Kidney (tissue), 14 donors: ENCODE measurements around the gene ESYT1. TPM values are rescaled to one million over a fixed set of nuclear protein-coding genes. Genes with fewer than 3 reads are reported as not detected.
A peak's percentile ranks its signal among the peaks of the same experiment; 100 is the strongest.

Experiments used
- DNase-seq, 5 donors: peaks; one replicate each; pipeline ENCODE4 v3.0.0-alpha.2; 2013 to 2020
- FAIRE-seq: peaks from 2 replicates; lab custom pipeline; 2012; peaks lifted over from hg19 to GRCh38; lab: Jason Lieb, UNC
- H3K27ac ChIP-seq, 2 donors: one replicate each; pipeline ENCODE4 v1.7.0; 2013; ENCODE audit warnings: low read depth in 2 of 2, low read length in 2 of 2, inconsistent platforms in 1 of 2
- H3K27me3 ChIP-seq: one replicate; pipeline ENCODE4 v1.7.1; 2013; ENCODE audit warnings: low read length, inconsistent platforms; ENCODE audit not compliant: control insufficient read depth, insufficient read depth
- H3K36me3 ChIP-seq, 3 donors: one replicate each; pipeline versions ENCODE4 v1.7.0 to v1.7.1; 2013; ENCODE audit warnings: low read length in 3 of 3, control low read depth in 1 of 3, inconsistent platforms in 1 of 3; ENCODE audit not compliant: insufficient read depth in 3 of 3, control insufficient read depth in 2 of 3
- H3K4me1 ChIP-seq, 3 donors: one replicate each; pipeline versions ENCODE4 v1.7.0 to v1.7.1; 2013; ENCODE audit warnings: low read length in 3 of 3, inconsistent platforms in 1 of 3, low read depth in 1 of 3; ENCODE audit not compliant: control insufficient read depth in 2 of 3, insufficient read depth in 2 of 3
- H3K4me3 ChIP-seq, 3 donors: one replicate each; pipeline versions ENCODE4 v1.7.0 to v1.8.1; 2013; ENCODE audit warnings: low read length in 3 of 3, control low read depth in 1 of 3, inconsistent platforms in 1 of 3
- H3K9ac ChIP-seq, 3 donors: one replicate each; pipeline versions ENCODE4 v1.7.0 to v1.7.1; 2013; ENCODE audit warnings: low read length in 3 of 3, control low read depth in 1 of 3, inconsistent platforms in 1 of 3
- H3K9me3 ChIP-seq, 3 donors: one replicate each; pipeline versions ENCODE4 v1.7.0 to v1.7.1; 2013; ENCODE audit warnings: low read length in 3 of 3, control low read depth in 1 of 3, inconsistent platforms in 1 of 3; ENCODE audit not compliant: control insufficient read depth in 2 of 3, insufficient read depth in 1 of 3
- intact Hi-C: fragments of 100-400 bp; cut with DNase I; formaldehyde crosslinking; loops from one replicate; pipeline ENCODE4 v1.11.1; 2022
- polyA plus RNA-seq: library from polyadenylated mRNA; stranded (reverse); fragments of 350-450 nt; fragmentation: Illumina TruSeq; extraction: RNeasy Lipid Tissue Mini Kit (QIAGEN cat#74804); gene quantifications from one replicate; pipeline ENCODE4 v1.2.3, GENCODE V29; 2014; ENCODE audit warnings: low read depth, low replicate concordance; ENCODE audit not compliant: insufficient read depth
- total RNA-seq: library from RNA; stranded (reverse); fragmentation: NEBNext Ultra II Directional; extraction: Animal tissue kit (Norgen Biotek cat#: 25700); gene quantifications from one replicate; pipeline ENCODE4 v1.2.1, GENCODE V29; 2021
- TF ChIP-seq, protein P1 (sequence below): IDR thresholded peaks from 3 replicates; pipeline ENCODE4 v1.5.1; 2012; ENCODE audit warnings: mild to moderate bottlenecking, moderate library complexity, borderline replicate concordance; ENCODE audit not compliant: insufficient read depth; ENCODE audit errors: extremely low read depth
- donor health status: control.
- donor health status: control.
- donor health status: control.
- donor health status: control.
- donor health status: control.
- donor health status: DM: yes; HTN: yes; CAD: no.
- donor health status: Normal renal cell carcinoma (clear cell type).

Gene ESYT1
- total and polyA plus RNA-seq, 2 donors from 2014 or later = 40.4 to 104 TPM

DNA sequence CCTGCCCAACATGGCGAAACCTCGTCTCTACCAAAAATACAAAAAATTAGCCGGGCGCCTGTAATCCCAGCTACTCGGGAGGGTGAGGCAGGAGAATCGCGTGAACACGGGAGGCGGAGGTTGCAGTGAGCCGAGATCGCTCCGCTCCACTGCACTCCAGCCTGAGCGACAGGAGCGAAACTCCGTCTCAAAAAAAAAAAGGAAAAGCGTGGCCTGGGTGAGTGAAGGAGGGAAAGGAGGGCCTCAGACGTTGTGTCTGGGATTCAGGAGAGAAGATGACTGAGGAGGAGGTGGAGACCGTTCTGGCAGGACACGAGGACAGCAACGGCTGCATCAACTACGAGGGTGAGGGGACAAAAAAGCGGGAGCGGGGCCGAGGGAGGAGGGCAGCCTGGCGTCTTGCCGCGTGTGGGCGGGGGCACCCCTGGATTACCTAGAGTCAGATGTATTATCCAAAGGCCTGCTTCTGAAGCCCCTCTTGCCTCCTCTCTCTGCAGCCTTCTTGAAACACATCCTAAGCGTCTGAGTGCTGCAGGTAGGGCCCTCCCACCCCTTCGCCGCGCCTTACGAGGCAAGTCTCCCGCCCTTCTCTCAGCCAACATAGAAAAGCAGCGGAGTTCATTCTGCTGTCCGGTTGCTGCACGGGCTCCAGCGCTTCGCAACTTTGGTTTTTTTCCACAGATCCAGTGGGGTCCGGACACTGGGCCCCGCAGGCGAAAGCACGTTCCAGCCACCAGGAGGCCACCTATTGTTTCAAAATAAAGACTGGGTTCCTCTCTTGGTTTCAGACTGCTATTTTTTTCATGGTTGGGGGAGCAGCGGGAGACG is 29.3 kb downstream of the ESYT1 start:
- H3K27ac ChIP-seq = peak overlapping the region; percentile 86 to 90
- H3K36me3 ChIP-seq = peaks cover 7 to 29% (median 27%) of the 10 kb centered on the region in 3 donors
- H3K9me3 ChIP-seq = no peaks in the 10 kb centered on the region
- H3K4me3 ChIP-seq = peak overlapping the region; percentile 70 to 79 (median 71)
- FAIRE-seq = no peak
- peak; percentile 92 to 97 (median 93) for DNase-seq
- intact Hi-C loops = no loop called here
- peaks cover 2 to 33% (median 28%) of the 10 kb centered on the region in 3 donors for H3K4me1 ChIP-seq
- TF ChIP-seq, protein P1, sequence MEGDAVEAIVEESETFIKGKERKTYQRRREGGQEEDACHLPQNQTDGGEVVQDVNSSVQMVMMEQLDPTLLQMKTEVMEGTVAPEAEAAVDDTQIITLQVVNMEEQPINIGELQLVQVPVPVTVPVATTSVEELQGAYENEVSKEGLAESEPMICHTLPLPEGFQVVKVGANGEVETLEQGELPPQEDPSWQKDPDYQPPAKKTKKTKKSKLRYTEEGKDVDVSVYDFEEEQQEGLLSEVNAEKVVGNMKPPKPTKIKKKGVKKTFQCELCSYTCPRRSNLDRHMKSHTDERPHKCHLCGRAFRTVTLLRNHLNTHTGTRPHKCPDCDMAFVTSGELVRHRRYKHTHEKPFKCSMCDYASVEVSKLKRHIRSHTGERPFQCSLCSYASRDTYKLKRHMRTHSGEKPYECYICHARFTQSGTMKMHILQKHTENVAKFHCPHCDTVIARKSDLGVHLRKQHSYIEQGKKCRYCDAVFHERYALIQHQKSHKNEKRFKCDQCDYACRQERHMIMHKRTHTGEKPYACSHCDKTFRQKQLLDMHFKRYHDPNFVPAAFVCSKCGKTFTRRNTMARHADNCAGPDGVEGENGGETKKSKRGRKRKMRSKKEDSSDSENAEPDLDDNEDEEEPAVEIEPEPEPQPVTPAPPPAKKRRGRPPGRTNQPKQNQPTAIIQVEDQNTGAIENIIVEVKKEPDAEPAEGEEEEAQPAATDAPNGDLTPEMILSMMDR = peak; percentile 49
- H3K9ac ChIP-seq = peak overlapping the region; percentile 52 to 75 (median 71)
- H3K27me3 ChIP-seq = no peaks in the 10 kb centered on the region

DNA sequence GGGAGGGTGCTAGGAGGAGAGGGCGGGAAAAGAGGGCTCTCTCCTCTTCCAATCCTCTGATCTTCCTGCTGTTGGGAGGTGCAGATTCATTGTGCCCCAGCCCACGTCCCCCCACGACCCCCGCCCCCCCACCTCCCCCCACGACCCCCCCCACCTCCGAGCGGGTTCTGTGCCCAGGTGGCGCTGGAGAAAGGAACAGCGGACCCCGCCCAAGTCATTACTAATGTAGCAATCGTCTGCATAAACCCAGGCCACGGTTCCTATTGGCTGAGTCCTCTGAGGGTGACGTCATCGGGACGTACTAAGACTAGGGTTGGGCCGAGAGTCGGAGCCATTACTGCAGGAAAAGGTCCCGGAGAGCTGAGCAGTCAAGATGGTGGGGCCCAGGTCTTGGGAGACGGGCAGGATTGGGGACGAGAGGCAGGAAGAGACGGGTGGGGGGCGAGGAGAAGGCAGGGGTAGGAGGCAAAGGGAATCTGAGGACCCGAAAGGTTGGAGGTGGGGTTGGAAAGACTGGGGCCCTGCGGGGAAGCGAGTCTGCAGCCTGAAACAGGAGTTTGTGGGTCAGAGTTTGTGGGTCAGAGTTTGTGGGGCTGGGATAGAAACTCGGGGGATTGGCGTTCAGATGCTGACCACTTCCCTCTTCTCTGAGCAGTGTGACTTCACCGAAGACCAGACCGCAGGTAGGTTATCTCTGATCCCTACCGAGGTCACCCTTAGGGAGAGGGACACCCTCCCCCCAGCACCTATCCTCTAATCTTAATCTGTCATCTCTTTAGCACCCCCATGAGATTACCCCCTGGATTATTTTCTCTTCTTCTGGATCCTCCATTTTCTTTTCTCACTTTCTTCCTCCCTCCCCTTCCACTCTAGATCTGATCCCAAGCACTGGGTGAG is 30.2 kb downstream of the ESYT1 start, which contains the start of gene MYL6:
TSS of gene MYL6 (plus strand) at position 331 of the 897 bp plus-strand sequence. CDS start at position 374, 43 bp downstream.
- Histone ChIP-seq H3K27me3 (no peaks in the 10 kb centered on the region), H3K9ac (peak within 1 kb of the TSS; percentile 90 to 100 (median 99)), H3K27ac (peak within 1 kb of the TSS; percentile 98 to 100), H3K4me3 (peak within 1 kb of the TSS; percentile 95 to 100 (median 98)), H3K9me3 (no peaks in the 10 kb centered on the region), H3K4me1 (peaks cover 2 to 29% (median 23%) of the 10 kb centered on the region in 3 donors), H3K36me3 (peaks cover 8 to 38% (median 31%) of the 10 kb centered on the region in 3 donors)
- intact Hi-C loops = no loop called here
- DNase-seq (peak; percentile 97 to 99 (median 98)), FAIRE-seq (peak; percentile 11)
- TF ChIP-seq, protein P1 = peak; percentile 3

DNA sequence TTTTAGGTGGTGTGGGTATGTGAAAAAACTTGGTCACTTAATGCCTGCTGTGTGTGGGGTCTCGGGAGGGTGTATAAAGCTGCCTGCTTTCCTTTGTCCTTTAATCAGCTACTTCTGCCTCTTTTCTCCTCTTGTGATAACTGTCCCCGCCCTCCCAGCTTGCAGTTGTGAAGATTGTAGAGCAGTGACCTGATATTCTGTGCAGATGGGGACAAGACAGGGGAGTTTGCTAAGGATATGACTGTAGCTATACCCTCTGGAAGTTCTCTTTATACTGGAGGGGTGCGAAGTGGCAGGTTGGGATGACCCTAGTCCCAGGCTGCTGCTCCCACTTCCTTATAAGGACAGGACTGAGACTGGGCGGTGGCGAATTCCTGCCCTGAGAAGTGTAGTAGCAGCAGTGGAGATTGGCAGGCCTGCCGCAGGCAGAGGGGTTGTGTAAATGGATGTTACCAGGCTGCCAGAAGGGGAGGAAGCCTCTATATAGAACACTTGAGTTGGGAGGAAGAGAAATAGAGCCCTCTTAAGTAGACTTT is 30.9 kb downstream of the ESYT1 start:
- peak overlapping the region; percentile 95 to 100 (median 98) for H3K4me3 ChIP-seq
- no peaks in the 10 kb centered on the region for H3K27me3 ChIP-seq
- no peaks in the 10 kb centered on the region for H3K9me3 ChIP-seq
- H3K9ac ChIP-seq = peak overlapping the region; percentile 90 to 100 (median 99)
- H3K27ac ChIP-seq = peak overlapping the region; percentile 98 to 100
- TF ChIP-seq, protein P1 = no peak
- peaks cover 2 to 25% (median 23%) of the 10 kb centered on the region in 3 donors for H3K4me1 ChIP-seq
- intact Hi-C loops = no loop called here
- peak; percentile 64 to 95 (median 80) for DNase-seq
- H3K36me3 ChIP-seq = peaks cover 9 to 43% (median 33%) of the 10 kb centered on the region in 3 donors
- FAIRE-seq = no peak
